HepG2 (cell line): Measurements from ENCODE around the gene COQ5. TPM values are rescaled to one million over a fixed set of nuclear protein-coding genes. Genes with fewer than 3 reads are reported as not detected.

ENCODE experiments used
- ATAC-seq: fragments of 200-7000 bp; cut with Tn5 transposase; 3 replicates; pipeline ENCODE4 v1.9.1; 2020; ENCODE audit warnings: mild to moderate bottlenecking, moderate library complexity
- BruUV-seq: library from RNA; stranded (reverse); fragments of 400-500 nt; replicated peaks from 2 replicates; lab custom pipeline; 2021; lab: Mats Ljungman, UMichigan
- CTCF ChIA-PET: fragments of 300-600 bp; formaldehyde crosslinking; extraction: SDS; loops from one replicate; lab custom pipeline; 2021; ENCODE audit warnings: low total read pairs, inconsistent platforms, low intra/inter-chr PET ratio; lab: Yijun Ruan, JAX
- POLR2A ChIA-PET: fragments of 350-600 bp; sonication (Branson Sonifier 250); formaldehyde crosslinking; loops from one replicate; lab custom pipeline; 2020; ENCODE audit warnings: antibody characterized with exemption, inconsistent platforms; lab: Yijun Ruan, JAX
- DNase-seq: peaks from one replicate; pipeline ENCODE4 v3.0.0-alpha.2; 2015; ENCODE audit warnings: low spot score
- FAIRE-seq: peaks from 3 replicates; lab custom pipeline; 2011; peaks lifted over from hg19 to GRCh38; lab: Jason Lieb, UNC
- H2AFZ ChIP-seq: one replicate; pipeline ENCODE4 v1.6.1; 2011; ENCODE audit warnings: low read length, inconsistent platforms
- H3K27ac ChIP-seq: fragments of 300-600 bp; 3 replicates; pipeline ENCODE4 v1.8.0; 2011; ENCODE audit warnings: mixed run types, mild to moderate bottlenecking, mixed read lengths, low read length, inconsistent platforms; ENCODE audit not compliant: insufficient read depth; ENCODE audit errors: extremely low read length
- H3K27me3 ChIP-seq, 2 experiments: fragments of 200-600 bp in 1 of 2; 2 replicates in 1 of 2; 3 replicates in 1 of 2; pipeline versions ENCODE4 v1.6.0 to v1.8.0; 2011; ENCODE audit warnings: low read length in 2 of 2, mild to moderate bottlenecking in 2 of 2, moderate library complexity in 2 of 2, inconsistent platforms in 1 of 2; ENCODE audit not compliant: insufficient read depth in 2 of 2, control insufficient read depth in 1 of 2
- H3K36me3 ChIP-seq, 2 experiments: fragments of 200-600 bp in 1 of 2; replicated peaks in 1 of 2; 2 replicates in 1 of 2; 3 replicates in 1 of 2; pipeline versions ENCODE4 v1.5.1 to v1.8.0; 2011; ENCODE audit warnings: low read length in 2 of 2, inconsistent platforms in 1 of 2; ENCODE audit not compliant: insufficient read depth in 2 of 2, control insufficient read depth in 1 of 2
- H3K4me1 ChIP-seq: 2 replicates; pipeline ENCODE4 v1.5.1; 2012; ENCODE audit warnings: low read length, inconsistent platforms; ENCODE audit not compliant: insufficient read depth
- H3K4me2 ChIP-seq: 2 replicates; pipeline ENCODE4 v1.6.0; 2011; ENCODE audit warnings: low read depth, low read length, inconsistent platforms
- H3K4me3 ChIP-seq, 3 experiments: fragments of 200-600 bp in 1 of 3; sonication (generic), shearing (Covaris generic) in 1 of 3; replicated peaks in 1 of 3; 2 replicates each; pipeline ENCODE4 v1.5.1; 2011 to 2016; ENCODE audit warnings: low read length in 3 of 3, inconsistent platforms in 2 of 3, low read depth in 2 of 3, mild to moderate bottlenecking in 2 of 3, control low read depth in 1 of 3, mixed read lengths in 1 of 3; ENCODE audit not compliant: insufficient read depth in 1 of 3
- H3K79me2 ChIP-seq: one replicate; pipeline ENCODE4 v1.6.1; 2011; ENCODE audit warnings: low read length, inconsistent platforms; ENCODE audit not compliant: insufficient read depth
- H3K9ac ChIP-seq: 2 replicates; pipeline ENCODE4 v1.6.0; 2011; ENCODE audit warnings: mild to moderate bottlenecking, low read depth, low read length, inconsistent platforms; ENCODE audit not compliant: insufficient read depth
- H3K9me3 ChIP-seq: 2 replicates; pipeline ENCODE4 v1.5.1; 2012; ENCODE audit warnings: mild to moderate bottlenecking, low read length
- H4K20me1 ChIP-seq: 2 replicates; pipeline ENCODE4 v1.6.0; 2011; ENCODE audit warnings: inconsistent platforms, mild to moderate bottlenecking, low read length, moderate library complexity; ENCODE audit not compliant: insufficient read depth
- ARNT2 ChIP-seq: sonication (generic); formaldehyde crosslinking; IDR thresholded peaks from 2 replicates; pipeline ENCODE4 v1.8.0; 2022; ENCODE audit warnings: mild to moderate bottlenecking, low read depth, missing genetic modification reagents, moderate library complexity
- CENPX ChIP-seq: sonication (generic); formaldehyde crosslinking; IDR thresholded peaks from 2 replicates; pipeline ENCODE4 v1.9.0; 2021; ENCODE audit warnings: mild to moderate bottlenecking, missing genetic modification reagents, moderate library complexity
- CTCF ChIP-seq: sonication (generic); formaldehyde crosslinking; IDR thresholded peaks from 2 replicates; pipeline ENCODE4 v1.5.0; 2020; ENCODE audit warnings: mild to moderate bottlenecking, missing genetic modification reagents, moderate library complexity
- NFE2L2 ChIP-seq: fragments of 150-350 bp; IDR thresholded peaks from 2 replicates; pipeline ENCODE4 v1.6.1; 2014; ENCODE audit warnings: low read length
- NR2F2 ChIP-seq: IDR thresholded peaks from 2 replicates; pipeline ENCODE4 v1.6.1; 2012; ENCODE audit warnings: low read depth, inconsistent platforms, borderline replicate concordance
- NR2F6 ChIP-seq, 2 experiments: IDR thresholded peaks; 2 replicates each; pipeline ENCODE4 v1.6.1; 2016; ENCODE audit warnings: antibody characterized with exemption in 1 of 2, mild to moderate bottlenecking in 1 of 2
- RCOR2 ChIP-seq: IDR thresholded peaks from 2 replicates; pipeline ENCODE4 v1.6.1; 2016; ENCODE audit warnings: missing biosample characterization, missing genetic modification reagents
- ZBTB38 ChIP-seq: sonication (generic); formaldehyde crosslinking; IDR thresholded peaks from 2 replicates; pipeline ENCODE4 v1.5.1; 2020; ENCODE audit warnings: mild to moderate bottlenecking, missing genetic modification reagents
- ZMAT3 ChIP-seq: sonication (generic); formaldehyde crosslinking; conservative IDR thresholded peaks from 2 replicates; pipeline ENCODE4 v1.7.0; 2021; ENCODE audit warnings: missing genetic modification reagents
- ZNF513 ChIP-seq: sonication (generic); formaldehyde crosslinking; conservative IDR thresholded peaks from 2 replicates; pipeline ENCODE4 v1.5.0; 2020; ENCODE audit warnings: missing genetic modification reagents
- ZNF562 ChIP-seq: sonication (generic); formaldehyde crosslinking; IDR thresholded peaks from 2 replicates; pipeline ENCODE4 v1.8.0; 2022; ENCODE audit warnings: missing genetic modification reagents, borderline replicate concordance
- ZNF816 ChIP-seq: sonication (generic); formaldehyde crosslinking; IDR thresholded peaks from 2 replicates; pipeline ENCODE4 v1.8.0; 2022; ENCODE audit warnings: missing genetic modification reagents, mild to moderate bottlenecking, borderline replicate concordance
- ZNF850 ChIP-seq: sonication (generic); formaldehyde crosslinking; conservative IDR thresholded peaks from 2 replicates; pipeline ENCODE4 v1.9.0; 2021; ENCODE audit warnings: mild to moderate bottlenecking, missing genetic modification reagents
- WGBS: methylation state at CpG from one replicate; pipeline ENCODE4 v1.1.6; 2017; ENCODE audit warnings: low lambda C conversion rate; 5-methylcytosine and 5-hydroxymethylcytosine counted together
- in situ Hi-C: cut with HindIII; loops from 2 replicates; pipeline ENCODE4 v1.10.0; 2017; ENCODE audit warnings: low pct_unique_long_range_greater_than_20kb; ENCODE audit not compliant: extremely low pct_ligation_motif_present
- intact Hi-C: fragments of 100-400 bp; cut with micrococcal nuclease; formaldehyde crosslinking; loops from one replicate; pipeline ENCODE4 v1.10.0; 2022; ENCODE audit not compliant: unreplicated experiment
- polyA plus RNA-seq, 8 experiments: library from polyadenylated mRNA; depleted of rRNA in 3 of 8; stranded (reverse) in 7 of 8; unstranded in 1 of 8; fragments of >200 nt; fragmentation: Illumina TruSeq in 4 of 8; extraction: Trizol in 4 of 8; gene quantifications; 2 replicates each; pipeline versions ENCODE4 v1.2.1 to v1.2.3, GENCODE V29; 2011 to 2016; ENCODE audit warnings: low read depth in 4 of 8, missing spikeins in 1 of 8, mixed read lengths in 1 of 8; ENCODE audit not compliant: insufficient read depth in 1 of 8
- total RNA-seq, 5 experiments: library from RNA; depleted of rRNA; stranded (reverse); fragments of >200 nt; fragmentation: Illumina TruSeq; extraction: Trizol; gene quantifications; 2 replicates each; pipeline ENCODE4 v1.2.3, GENCODE V29; 2016; ENCODE audit warnings: low read depth in 1 of 5
- TF ChIP-seq, protein P1 (sequence below): IDR thresholded peaks from 2 replicates; pipeline ENCODE4 v1.6.1; 2012; ENCODE audit warnings: low read length, improper control_type of control experiment
- TF ChIP-seq, protein P2 (sequence below): sonication (generic); formaldehyde crosslinking; IDR thresholded peaks from 2 replicates; pipeline ENCODE4 v1.4.0; 2020; ENCODE audit warnings: mild to moderate bottlenecking, missing genetic modification reagents

COQ5 gene
- total and polyA plus RNA-seq, 2 of the 13 experiments (the other 11 are each of a cell fraction or from before 2014, with no cell fraction given), result 36.4 to 41.5 TPM

DNA sequence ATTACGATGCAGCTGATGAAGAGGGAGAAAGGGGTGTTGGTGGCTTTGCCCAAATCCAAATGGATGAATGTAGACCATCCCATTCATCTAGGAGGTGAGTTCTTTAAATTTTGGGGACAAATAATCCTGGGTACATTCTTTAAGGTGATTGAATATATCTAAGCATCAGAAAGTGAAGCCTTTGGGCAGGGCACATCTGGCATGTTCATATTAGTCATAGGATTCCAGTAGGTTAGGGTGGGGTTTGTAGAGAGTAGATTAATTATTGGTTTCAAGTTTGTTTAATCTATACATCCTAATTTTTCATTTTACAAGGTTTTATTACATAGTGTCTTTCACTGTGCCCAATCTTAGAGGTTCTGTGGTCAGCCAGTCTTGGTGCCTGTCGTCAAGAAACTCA lies 28.6 kb upstream of the COQ5 start (continued):
- TF ChIP-seq, protein P1, sequence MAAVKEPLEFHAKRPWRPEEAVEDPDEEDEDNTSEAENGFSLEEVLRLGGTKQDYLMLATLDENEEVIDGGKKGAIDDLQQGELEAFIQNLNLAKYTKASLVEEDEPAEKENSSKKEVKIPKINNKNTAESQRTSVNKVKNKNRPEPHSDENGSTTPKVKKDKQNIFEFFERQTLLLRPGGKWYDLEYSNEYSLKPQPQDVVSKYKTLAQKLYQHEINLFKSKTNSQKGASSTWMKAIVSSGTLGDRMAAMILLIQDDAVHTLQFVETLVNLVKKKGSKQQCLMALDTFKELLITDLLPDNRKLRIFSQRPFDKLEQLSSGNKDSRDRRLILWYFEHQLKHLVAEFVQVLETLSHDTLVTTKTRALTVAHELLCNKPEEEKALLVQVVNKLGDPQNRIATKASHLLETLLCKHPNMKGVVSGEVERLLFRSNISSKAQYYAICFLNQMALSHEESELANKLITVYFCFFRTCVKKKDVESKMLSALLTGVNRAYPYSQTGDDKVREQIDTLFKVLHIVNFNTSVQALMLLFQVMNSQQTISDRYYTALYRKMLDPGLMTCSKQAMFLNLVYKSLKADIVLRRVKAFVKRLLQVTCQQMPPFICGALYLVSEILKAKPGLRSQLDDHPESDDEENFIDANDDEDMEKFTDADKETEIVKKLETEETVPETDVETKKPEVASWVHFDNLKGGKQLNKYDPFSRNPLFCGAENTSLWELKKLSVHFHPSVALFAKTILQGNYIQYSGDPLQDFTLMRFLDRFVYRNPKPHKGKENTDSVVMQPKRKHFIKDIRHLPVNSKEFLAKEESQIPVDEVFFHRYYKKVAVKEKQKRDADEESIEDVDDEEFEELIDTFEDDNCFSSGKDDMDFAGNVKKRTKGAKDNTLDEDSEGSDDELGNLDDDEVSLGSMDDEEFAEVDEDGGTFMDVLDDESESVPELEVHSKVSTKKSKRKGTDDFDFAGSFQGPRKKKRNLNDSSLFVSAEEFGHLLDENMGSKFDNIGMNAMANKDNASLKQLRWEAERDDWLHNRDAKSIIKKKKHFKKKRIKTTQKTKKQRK, result no peak
- no peak for TF ChIP-seq ZNF513 (CRISPR knock-in tag)
- TF ChIP-seq ZNF850, result no peak
- no peak for TF ChIP-seq NFE2L2
- no peak for TF ChIP-seq NR2F6 (IDR thresholded peaks at IDR 0.05)
- TF ChIP-seq NR2F6 (CRISPR knock-in tag; IDR thresholded peaks at IDR 0.05), result no peak
- TF ChIP-seq NR2F2, result no peak

DNA sequence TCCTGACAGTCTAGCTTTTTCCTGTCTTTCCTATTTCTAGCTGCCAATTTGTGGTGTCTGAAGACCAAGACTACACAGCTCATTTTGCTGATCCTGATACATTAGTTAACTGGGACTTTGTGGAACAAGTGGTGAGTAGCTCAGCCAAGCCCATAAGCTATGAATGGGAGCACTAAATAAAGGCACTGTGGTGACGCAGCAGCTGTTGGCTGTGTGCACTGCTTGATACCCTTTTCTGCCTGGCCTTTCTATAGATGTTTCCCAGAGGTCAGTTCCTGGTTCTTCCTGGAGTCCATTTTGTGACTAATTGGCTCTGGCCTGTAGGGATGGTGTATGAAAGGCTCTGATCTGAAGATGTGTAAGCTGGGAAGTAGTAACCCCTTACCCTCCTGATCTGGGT lies 25.7 kb upstream of the COQ5 start:
- CTCF ChIA-PET, result no interaction called here
- intact Hi-C loops, result no loop called here
- Histone ChIP-seq H3K4me1 (peaks cover 22% of the 10 kb centered on the region), H3K27me3 (no peaks in the 10 kb centered on the region)
- TF ChIP-seq CENPX (CRISPR knock-in tag), result no peak
- TF ChIP-seq ZBTB38, result no peak
- no peak for TF ChIP-seq CTCF (CRISPR knock-in tag)
- TF ChIP-seq ZMAT3 (CRISPR knock-in tag), result no peak
- TF ChIP-seq, protein P2, sequence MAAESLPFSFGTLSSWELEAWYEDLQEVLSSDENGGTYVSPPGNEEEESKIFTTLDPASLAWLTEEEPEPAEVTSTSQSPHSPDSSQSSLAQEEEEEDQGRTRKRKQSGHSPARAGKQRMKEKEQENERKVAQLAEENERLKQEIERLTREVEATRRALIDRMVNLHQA (CRISPR knock-in tag), result no peak
- no peak for TF ChIP-seq RCOR2
- no peak for TF ChIP-seq ZNF562 (CRISPR knock-in tag)
- no peak for TF ChIP-seq ZNF816 (CRISPR knock-in tag)
- TF ChIP-seq ARNT2 (CRISPR knock-in tag), result no peak
- TF ChIP-seq, all 625 proteins: peak for 0
- FAIRE-seq, result no peak
- POLR2A ChIA-PET, result no interaction called here
- WGBS, result 100% methylated on average over 1 of the region's 1 CpG
- Histone ChIP-seq H3K27ac (no peak overlapping the region), H2AFZ (no peak overlapping the region), H3K36me3 (peaks cover 17 to 58% of the 10 kb centered on the region in 2 experiments), H3K9ac (no peak overlapping the region), H3K4me3 (no peak overlapping the region), H3K4me2 (no peak overlapping the region), H3K9me3 (no peaks in the 10 kb centered on the region), H3K79me2 (peaks cover 14% of the 10 kb centered on the region), H4K20me1 (peaks cover 10% of the 10 kb centered on the region)
- no peak for DNase-seq
- no peak for ATAC-seq
- no TSS peak for BruUV-seq
- in situ Hi-C loops, result no loop called here
